Karpas-422 (cell line): ENCODE measurements around the gene DCST2. TPM values are rescaled to one million over a fixed set of nuclear protein-coding genes. Genes with fewer than 3 reads are reported as not detected.

Source experiments
- DNase-seq: peaks from one replicate; pipeline ENCODE4 v3.0.0-alpha.2; 2015
- H2AFZ ChIP-seq: fragments of 200-600 bp; sonication (generic); 2 replicates; pipeline ENCODE4 v1.6.1; 2014; ENCODE audit warnings: antibody characterized with exemption, low read length, mixed read lengths
- H3K27ac ChIP-seq: fragments of 200-600 bp; sonication (generic); 2 replicates; pipeline ENCODE4 v1.5.1; 2014; ENCODE audit warnings: mild to moderate bottlenecking, low read length, moderate library complexity
- H3K27me3 ChIP-seq: fragments of 200-600 bp; sonication (generic); 2 replicates; pipeline ENCODE4 v1.6.1; 2014; ENCODE audit warnings: low read length, mixed read lengths
- H3K36me3 ChIP-seq: fragments of 200-600 bp; sonication (generic); 2 replicates; pipeline ENCODE4 v1.6.1; 2014; ENCODE audit warnings: low read length, mixed read lengths; ENCODE audit not compliant: insufficient read depth
- H3K4me1 ChIP-seq: fragments of 200-600 bp; sonication (generic); 2 replicates; pipeline ENCODE4 v1.6.1; 2014; ENCODE audit warnings: mild to moderate bottlenecking, low read length, mixed read lengths
- H3K4me2 ChIP-seq: fragments of 200-600 bp; sonication (generic); 2 replicates; pipeline ENCODE4 v1.6.1; 2014; ENCODE audit warnings: low read length, low read depth, mild to moderate bottlenecking; ENCODE audit not compliant: poor library complexity, severe bottlenecking
- H3K4me3 ChIP-seq: fragments of 200-600 bp; sonication (generic); 2 replicates; pipeline ENCODE4 v1.5.1; 2014; ENCODE audit warnings: mild to moderate bottlenecking, antibody characterized with exemption, low read length, mixed read lengths
- H3K79me2 ChIP-seq: fragments of 200-600 bp; sonication (generic); 2 replicates; pipeline ENCODE4 v1.6.1; 2014; ENCODE audit warnings: mild to moderate bottlenecking, low read length, mixed read lengths
- H3K9ac ChIP-seq: fragments of 200-600 bp; sonication (generic); 2 replicates; pipeline ENCODE4 v1.6.0; 2014; ENCODE audit warnings: low read length
- H3K9me2 ChIP-seq: fragments of 200-600 bp; sonication (generic), shearing (Covaris generic); replicated peaks from 2 replicates; pipeline ENCODE4 v1.6.0; 2014; ENCODE audit warnings: mild to moderate bottlenecking, low read length, moderate library complexity; ENCODE audit not compliant: insufficient read depth
- H3K9me3 ChIP-seq: fragments of 300-700, 200-600 bp; sonication (generic); 2 replicates; pipeline ENCODE4 v1.6.1; 2014; ENCODE audit warnings: low read length, mixed read lengths
- H4K20me1 ChIP-seq: fragments of 200-600 bp; sonication (generic); 2 replicates; pipeline ENCODE4 v1.6.1; 2014; ENCODE audit warnings: mild to moderate bottlenecking, antibody characterized with exemption, low read length, low read depth; ENCODE audit not compliant: insufficient read depth
- total RNA-seq: library from RNA; depleted of rRNA; stranded (reverse); fragments of >200 nt; shearing (Covaris generic); gene quantifications from 2 replicates; pipeline ENCODE4 v1.2.3, GENCODE V29; 2014; ENCODE audit warnings: low replicate concordance

Gene DCST2
- total RNA-seq, 1 experiment from 2014 or later = 3.5 TPM

DNA sequence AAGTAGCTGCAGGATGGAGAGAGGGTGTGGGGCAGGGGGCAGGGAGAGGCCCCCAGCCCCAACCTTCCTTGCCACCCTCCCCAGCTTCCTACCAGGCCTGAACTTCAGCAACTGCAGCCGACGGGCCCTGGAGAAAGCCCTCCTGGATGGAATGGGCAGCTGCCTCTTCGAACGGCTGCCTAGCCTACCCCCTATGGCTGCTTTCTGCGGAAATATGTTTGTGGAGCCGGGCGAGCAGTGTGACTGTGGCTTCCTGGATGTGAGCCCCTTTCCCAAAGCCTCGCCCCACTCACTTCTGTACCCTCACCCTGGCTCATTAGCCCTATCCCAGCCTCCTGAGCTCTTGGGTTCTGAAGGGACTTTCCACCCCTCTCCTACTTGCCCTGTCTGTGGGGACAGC, 23.5 kb upstream of the DCST2 start:
- Histone ChIP-seq H3K9me3 (no peaks in the 10 kb centered on the region), H3K4me2 (no peak overlapping the region), H4K20me1 (0 out of 2 replicates have a peak, but pooled peaks cover under 1% of the 10 kb centered on the region), H2AFZ (no peak overlapping the region), H3K27me3 (no peaks in the 10 kb centered on the region), H3K79me2 (peaks cover 15% of the 10 kb centered on the region), H3K9ac (no peak overlapping the region), H3K36me3 (peaks cover 3% of the 10 kb centered on the region; the same call in 1 of the 2 replicates), H3K27ac (no peak overlapping the region), H3K4me1 (peaks cover 24% of the 10 kb centered on the region), H3K4me3 (no peak overlapping the region), H3K9me2 (no peaks in the 10 kb centered on the region)
- no peak for DNase-seq

DNA sequence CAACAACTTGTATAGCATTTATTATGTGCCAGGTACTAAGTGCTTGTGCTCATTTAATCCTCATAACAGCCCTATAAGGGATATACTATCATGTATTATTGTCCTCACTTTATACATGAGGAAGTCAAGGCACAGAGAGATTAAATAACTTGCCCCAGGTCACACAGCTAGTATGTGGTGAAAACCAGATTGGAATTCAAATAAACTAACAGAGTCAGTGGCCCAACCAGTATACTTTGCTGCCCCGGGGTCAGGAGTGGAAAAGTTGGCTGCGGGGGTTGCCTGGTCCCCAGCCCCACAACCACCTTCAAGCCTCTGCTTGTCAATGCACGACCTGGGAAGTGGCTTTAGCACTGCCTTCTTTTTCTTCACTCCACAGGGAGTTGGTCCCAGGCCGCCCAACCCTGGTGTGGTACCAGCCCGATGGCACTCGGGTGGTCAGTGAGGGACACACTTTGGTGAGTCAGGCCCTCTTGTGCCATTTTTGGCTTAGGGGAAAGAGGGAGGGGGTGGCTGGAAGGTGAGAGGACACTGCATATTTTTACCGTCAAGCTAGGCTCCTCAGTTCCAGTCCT, 20.0 kb upstream of the DCST2 start:
- no peak overlapping the region for H3K4me2 ChIP-seq

DNA sequence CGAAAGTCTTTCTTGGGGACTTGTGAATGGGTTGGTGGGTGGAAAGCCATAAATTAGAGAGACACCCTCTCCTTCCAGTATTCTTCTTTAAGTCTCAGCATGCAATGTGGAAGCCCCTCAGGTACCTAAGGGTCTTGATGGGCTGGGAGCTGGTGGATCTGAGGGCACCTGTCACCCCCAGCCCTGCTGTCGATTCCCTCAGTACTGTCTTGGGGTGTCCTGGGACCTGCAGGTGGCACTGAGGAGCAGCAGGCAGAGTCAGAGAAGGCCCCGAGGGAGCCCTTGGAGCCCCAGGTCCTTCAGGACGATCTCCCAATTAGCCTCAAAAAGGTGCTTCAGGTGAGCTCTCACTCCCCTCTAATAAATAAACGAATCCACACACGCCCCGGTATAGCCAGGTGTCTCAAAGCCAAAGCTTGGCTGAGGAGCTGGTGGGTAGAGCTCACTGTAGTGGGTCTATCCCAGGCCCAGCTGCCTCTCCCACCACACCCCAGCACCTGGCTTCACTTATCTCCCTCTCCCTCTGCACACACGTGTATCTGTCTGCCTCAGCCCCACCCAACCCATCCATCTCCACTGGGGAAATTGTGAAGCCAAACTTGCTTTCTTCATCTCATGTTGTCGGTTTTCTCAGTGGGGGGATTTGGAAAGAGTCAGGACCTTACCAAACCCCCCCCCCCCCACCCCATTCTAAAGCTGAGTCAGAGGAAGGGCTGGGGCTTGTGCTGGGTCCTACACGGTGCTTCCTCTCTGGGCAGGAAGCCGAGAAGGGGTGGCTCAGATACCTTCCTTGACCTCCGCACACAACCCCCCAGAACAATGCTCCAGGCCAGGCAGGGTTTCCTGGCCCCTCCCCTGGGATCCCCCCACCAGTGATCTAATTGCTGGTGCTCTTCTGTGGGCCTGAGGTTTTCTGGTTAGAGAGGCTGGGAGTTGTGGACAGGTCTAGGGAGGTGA, 19.1 kb upstream of the DCST2 start:
- Histone ChIP-seq H3K4me3 (peak overlapping the region; percentile 100), H3K9ac (peak overlapping the region; percentile 98), H3K9me2 (no peaks in the 10 kb centered on the region), H4K20me1 (no peaks in the 10 kb centered on the region), H3K9me3 (no peaks in the 10 kb centered on the region), H3K27ac (no peak overlapping the region), H3K36me3 (0 out of 2 replicates have a peak, but pooled peaks cover 3% of the 10 kb centered on the region), H3K27me3 (no peaks in the 10 kb centered on the region), H3K4me2 (peak overlapping the region; percentile 91), H2AFZ (no peak overlapping the region), H3K79me2 (peaks cover 24% of the 10 kb centered on the region), H3K4me1 (peaks cover 26% of the 10 kb centered on the region)
- DNase-seq = peak; percentile 62

More for the DNA sequence above, 20.0 kb upstream of the DCST2 start:
- peaks cover 24% of the 10 kb centered on the region for H3K79me2 ChIP-seq
- peaks cover 3% of the 10 kb centered on the region; the same call in 1 of the 2 replicates for H3K36me3 ChIP-seq
- peaks cover 26% of the 10 kb centered on the region for H3K4me1 ChIP-seq
- no peaks in the 10 kb centered on the region for H3K9me3 ChIP-seq
- no peak overlapping the region for H2AFZ ChIP-seq
- no peak for DNase-seq
- no peaks in the 10 kb centered on the region for H3K27me3 ChIP-seq
- no peaks in the 10 kb centered on the region for H3K9me2 ChIP-seq
- H4K20me1 ChIP-seq = no peaks in the 10 kb centered on the region
- no peak overlapping the region for H3K4me3 ChIP-seq
- no peak overlapping the region for H3K27ac ChIP-seq
- H3K9ac ChIP-seq = no peak overlapping the region

GRCh38 chr1:155051777-155052398, 18.3 kb upstream of the DCST2 start:
- DNase-seq = peak; percentile 78
- Histone ChIP-seq H3K4me1 (peaks cover 26% of the 10 kb centered on the region), H3K4me2 (peak overlapping the region; percentile 91), H3K9me2 (no peaks in the 10 kb centered on the region), H4K20me1 (no peaks in the 10 kb centered on the region), H3K9ac (peak overlapping the region; percentile 98), H3K79me2 (peaks cover 24% of the 10 kb centered on the region), H3K27me3 (no peaks in the 10 kb centered on the region), H3K27ac (peak overlapping the region; percentile 37), H3K36me3 (0 out of 2 replicates have a peak, but pooled peaks cover 3% of the 10 kb centered on the region), H2AFZ (peak overlapping the region; percentile 74), H3K4me3 (peak overlapping the region; percentile 100), H3K9me3 (no peaks in the 10 kb centered on the region)

DNA sequence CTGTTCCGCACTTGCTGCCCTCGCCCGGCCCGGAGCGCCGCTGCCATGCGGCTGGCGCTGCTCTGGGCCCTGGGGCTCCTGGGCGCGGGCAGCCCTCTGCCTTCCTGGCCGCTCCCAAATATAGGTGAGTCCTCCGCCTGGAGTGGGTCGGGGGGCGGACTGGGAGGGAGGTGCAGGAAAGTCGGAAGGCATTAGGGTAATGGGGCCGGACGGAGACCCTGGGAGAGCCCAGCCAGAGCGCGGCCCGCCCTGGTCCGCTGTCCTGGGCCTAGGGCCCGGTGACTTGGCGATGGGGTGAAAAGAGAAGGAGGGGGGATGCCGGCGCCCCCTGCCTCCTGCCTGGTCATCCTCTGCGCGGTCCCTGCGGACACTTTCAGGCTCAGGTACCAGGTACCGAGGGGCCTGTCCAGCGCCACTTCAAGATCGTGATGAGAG, 17.8 kb upstream of the DCST2 start:
- Histone ChIP-seq H3K9ac (peak overlapping the region; percentile 98), H3K4me3 (peak overlapping the region; percentile 100), H2AFZ (peak overlapping the region; percentile 74), H3K79me2 (peaks cover 24% of the 10 kb centered on the region), H3K27me3 (no peaks in the 10 kb centered on the region), H3K36me3 (0 out of 2 replicates have a peak, but pooled peaks cover 3% of the 10 kb centered on the region), H3K9me3 (no peaks in the 10 kb centered on the region), H3K4me1 (peaks cover 26% of the 10 kb centered on the region), H3K27ac (peak overlapping the region; percentile 37), H4K20me1 (no peaks in the 10 kb centered on the region), H3K9me2 (no peaks in the 10 kb centered on the region), H3K4me2 (peak overlapping the region; percentile 91)
- no peak for DNase-seq

DNA sequence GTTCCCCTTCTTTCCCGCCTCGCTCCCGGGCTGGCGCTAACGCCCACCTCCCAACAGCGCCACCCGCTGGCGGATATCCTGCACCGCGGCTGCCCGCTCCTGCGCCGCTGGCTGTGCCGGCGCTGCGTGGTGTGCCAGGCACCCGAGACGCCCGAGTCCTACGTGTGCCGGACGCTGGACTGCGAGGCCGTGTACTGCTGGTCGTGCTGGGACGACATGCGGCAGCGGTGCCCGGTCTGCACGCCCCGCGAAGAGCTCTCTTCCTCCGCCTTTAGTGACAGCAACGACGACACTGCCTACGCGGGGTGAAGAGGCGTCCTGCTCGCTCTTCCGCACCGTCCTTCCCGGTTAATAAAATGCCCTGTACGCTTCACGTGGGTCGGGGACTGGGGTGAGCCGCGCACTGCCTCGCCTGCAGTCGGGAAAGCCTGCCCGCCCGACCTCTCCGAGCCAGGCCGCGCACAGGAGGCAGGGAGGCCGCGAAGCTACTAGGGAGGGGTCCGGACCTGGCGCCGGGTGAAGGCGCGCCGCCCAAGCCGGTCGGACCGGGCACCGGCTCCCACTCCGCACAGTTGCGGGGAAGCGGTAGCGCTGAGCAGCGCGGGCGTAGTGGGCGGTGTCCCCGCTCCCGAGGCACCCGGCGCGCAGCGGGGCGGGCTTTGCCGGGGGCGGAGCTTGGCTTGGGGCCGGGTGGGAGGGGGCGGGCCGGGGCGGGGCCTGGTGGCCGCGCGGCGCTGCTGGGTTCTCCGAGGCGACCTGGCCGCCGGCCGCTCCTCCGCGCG, 17.2 kb upstream of the DCST2 start, which contains the start of gene ADAM15:
TSS of gene ADAM15 (plus strand) at position 757 of the 782 bp plus-strand sequence. CDS start 71 bp downstream, outside the sequence.
- Histone ChIP-seq H3K9ac (peak within 1 kb of the TSS; percentile 98), H3K27me3 (no peaks in the 10 kb centered on the region), H3K79me2 (peaks cover 24% of the 10 kb centered on the region), H2AFZ (peak within 1 kb of the TSS; percentile 92), H3K4me2 (peak within 1 kb of the TSS; percentile 91), H3K9me3 (no peaks in the 10 kb centered on the region), H3K27ac (peak within 1 kb of the TSS; percentile 38), H4K20me1 (no peaks in the 10 kb centered on the region), H3K4me1 (peaks cover 26% of the 10 kb centered on the region), H3K4me3 (peak within 1 kb of the TSS; percentile 100), H3K36me3 (0 out of 2 replicates have a peak, but pooled peaks cover 3% of the 10 kb centered on the region), H3K9me2 (no peaks in the 10 kb centered on the region)
- peak; percentile 94 for DNase-seq

- Histone ChIP-seq H3K4me1 (peaks cover 26% of the 10 kb centered on the region), H4K20me1 (no peaks in the 10 kb centered on the region), H3K27me3 (no peaks in the 10 kb centered on the region), H3K9ac (peak overlapping the region; percentile 75), H3K9me3 (no peaks in the 10 kb centered on the region), H3K4me2 (peak overlapping the region; percentile 89), H3K9me2 (no peaks in the 10 kb centered on the region), H3K27ac (no peak overlapping the region; the same call in 1 of the 2 replicates), H2AFZ (no peak overlapping the region; the same call in 1 of the 2 replicates), H3K36me3 (0 out of 2 replicates have a peak, but pooled peaks cover 3% of the 10 kb centered on the region), H3K4me3 (peak overlapping the region; percentile 100), H3K79me2 (peaks cover 24% of the 10 kb centered on the region)
- DNase-seq = peak; percentile 42
Measured at GRCh38 chr1:155049651-155050559, 16.3 kb upstream of the DCST2 start.
